ENCODE data around the gene DNAH17. TPM values are rescaled to one million over a fixed set of nuclear protein-coding genes. Genes with fewer than 3 reads are reported as not detected.
A peak's percentile ranks its signal among the peaks of the same experiment; 100 is the strongest.

Gene DNAH17
- total RNA-seq, 2 donors from 2014 or later = 0.04 TPM; not detected in 1

- no peak for DNase-seq (ENCODE audit: low spot score)
- Histone ChIP-seq H3K36me3 (no peaks in the 10 kb centered on the region), H3K9me3 (no peaks in the 10 kb centered on the region), H3K4me3 (peak overlapping the region; percentile 89 to 96), H3K27me3 (no peaks in the 10 kb centered on the region), H3K4me1 (peaks cover 0 to 76% of the 10 kb centered on the region in 2 donors), H3K27ac (peak overlapping the region; percentile 83 to 88)
- TF ChIP-seq CTCF (IDR thresholded peaks at IDR 0.05) = no peak
These were observed 198.1 kb downstream of the DNAH17 start for GRCh38 chr17:78379131-78379491.

GRCh38 chr17:78378225-78379130, 198.7 kb downstream of the DNAH17 start, which contains the start of gene PGS1:
TSS of gene PGS1 (plus strand) at chr17:78378649. CDS start at chr17:78378666, 17 bp downstream.
- TF ChIP-seq CTCF (IDR thresholded peaks at IDR 0.05) = no peak
- Histone ChIP-seq H3K4me1 (peaks cover 0 to 72% of the 10 kb centered on the region in 2 donors), H3K4me3 (peak within 1 kb of the TSS; percentile 89 to 96), H3K27ac (peak within 1 kb of the TSS; percentile 83 to 88), H3K27me3 (no peaks in the 10 kb centered on the region), H3K9me3 (no peaks in the 10 kb centered on the region), H3K36me3 (no peaks in the 10 kb centered on the region)
- DNase-seq (ENCODE audit: low spot score) = no peak

- H3K4me1 ChIP-seq = peaks cover 0 to 66% of the 10 kb centered on the region in 2 donors
These were observed 199.4 kb downstream of the DNAH17 start for GRCh38 chr17:78377858-78378224.

GRCh38 chr17:78376161-78376560, 201.0 kb downstream of the DNAH17 start:
- Histone ChIP-seq H3K36me3 (no peaks in the 10 kb centered on the region), H3K9me3 (no peaks in the 10 kb centered on the region), H3K4me3 (no peak overlapping the region), H3K4me1 (peaks cover 0 to 51% of the 10 kb centered on the region in 2 donors), H3K27me3 (no peaks in the 10 kb centered on the region), H3K27ac (peak overlapping the region in 1 of 2 donors; percentile 42)
- TF ChIP-seq CTCF (IDR thresholded peaks at IDR 0.05) = no peak
- no peak for DNase-seq (ENCODE audit: low spot score)

More at GRCh38 chr17:78377858-78378224, 199.4 kb downstream of the DNAH17 start:
- Histone ChIP-seq H3K36me3 (no peaks in the 10 kb centered on the region), H3K27me3 (no peaks in the 10 kb centered on the region), H3K27ac (peak overlapping the region; percentile 83 to 88), H3K9me3 (no peaks in the 10 kb centered on the region), H3K4me3 (peak overlapping the region; percentile 89 to 96)
- no peak for DNase-seq (ENCODE audit: low spot score)
- TF ChIP-seq CTCF (IDR thresholded peaks at IDR 0.05) = no peak

GRCh38 chr17:78375401-78376151, 201.6 kb downstream of the DNAH17 start:
- TF ChIP-seq CTCF (IDR thresholded peaks at IDR 0.05) = no peak
- Histone ChIP-seq H3K4me1 (peaks cover 0 to 45% of the 10 kb centered on the region in 2 donors), H3K4me3 (no peak overlapping the region), H3K9me3 (no peaks in the 10 kb centered on the region), H3K36me3 (no peaks in the 10 kb centered on the region), H3K27ac (peak overlapping the region; percentile 14 to 47), H3K27me3 (no peaks in the 10 kb centered on the region)
- DNase-seq (ENCODE audit: low spot score) = no peak

Data from right atrium auricular region (tissue), 2 donors.